ENCODE measurements around the gene ATP1A3. TPM values are rescaled to one million over a fixed set of nuclear protein-coding genes. Genes with fewer than 3 reads are reported as not detected.

ATP1A3 gene
- total and polyA plus RNA-seq, 2 donors (not counting 1 experiment from before 2014, with no cell fraction given): 1.2 to 3.8 TPM

GRCh38 chr19:42010245-42011126 lies 16.5 kb upstream of the ATP1A3 start:
- Mint-ChIP-seq H3K27ac (no peak overlapping the region), H3K4me3 (no peak overlapping the region), H3K4me1 (no peaks in the 10 kb centered on the region), H3K27me3 (peaks cover 20% of the 10 kb centered on the region), H3K9me3 (ENCODE audit: insufficient read depth) (no peaks in the 10 kb centered on the region)
- intact Hi-C loops (cut with micrococcal nuclease): no loop called here
- H3K79me2 ChIP-seq (ENCODE audit: control insufficient read depth, insufficient read depth, low read length): no peaks in the 10 kb centered on the region
- ATAC-seq (ENCODE audit: low read depth): no peak
- no peak overlapping the region for H2AFZ ChIP-seq (ENCODE audit: insufficient read depth, low read depth, low read length, poor library complexity, severe bottlenecking)
- no peaks in the 10 kb centered on the region for H3K4me1 ChIP-seq (ENCODE audit: control insufficient read depth in 2 of 2, insufficient read depth in 2 of 2, low read length in 2 of 2)
- ChIA-PET POLR2A (interaction anchor here (0.6 kb wide), 1 partner anchor 240 kb away, joined by 3 read pairs; no protein-coding TSS in a partner anchor), CTCF (interaction anchor here (1.4 kb wide), 1 partner anchor 20 kb away, joined by 3 read pairs; no protein-coding TSS in a partner anchor)
- no peak overlapping the region for H3K4me3 ChIP-seq (ENCODE audit: control extremely low read depth in 1 of 5, extremely low read depth in 1 of 5, insufficient read depth in 1 of 5, low read depth in 2 of 5, low read length in 4 of 5)
- H3K27ac ChIP-seq (ENCODE audit: low read length in 2 of 2): no peak overlapping the region
- DNase-seq: no peak
- TF ChIP-seq, protein P1, sequence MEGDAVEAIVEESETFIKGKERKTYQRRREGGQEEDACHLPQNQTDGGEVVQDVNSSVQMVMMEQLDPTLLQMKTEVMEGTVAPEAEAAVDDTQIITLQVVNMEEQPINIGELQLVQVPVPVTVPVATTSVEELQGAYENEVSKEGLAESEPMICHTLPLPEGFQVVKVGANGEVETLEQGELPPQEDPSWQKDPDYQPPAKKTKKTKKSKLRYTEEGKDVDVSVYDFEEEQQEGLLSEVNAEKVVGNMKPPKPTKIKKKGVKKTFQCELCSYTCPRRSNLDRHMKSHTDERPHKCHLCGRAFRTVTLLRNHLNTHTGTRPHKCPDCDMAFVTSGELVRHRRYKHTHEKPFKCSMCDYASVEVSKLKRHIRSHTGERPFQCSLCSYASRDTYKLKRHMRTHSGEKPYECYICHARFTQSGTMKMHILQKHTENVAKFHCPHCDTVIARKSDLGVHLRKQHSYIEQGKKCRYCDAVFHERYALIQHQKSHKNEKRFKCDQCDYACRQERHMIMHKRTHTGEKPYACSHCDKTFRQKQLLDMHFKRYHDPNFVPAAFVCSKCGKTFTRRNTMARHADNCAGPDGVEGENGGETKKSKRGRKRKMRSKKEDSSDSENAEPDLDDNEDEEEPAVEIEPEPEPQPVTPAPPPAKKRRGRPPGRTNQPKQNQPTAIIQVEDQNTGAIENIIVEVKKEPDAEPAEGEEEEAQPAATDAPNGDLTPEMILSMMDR (IDR thresholded peaks at IDR 0.05): no peak
- TF ChIP-seq EZH2 (IDR thresholded peaks at IDR 0.05; ENCODE audit: borderline replicate concordance, insufficient read depth, low read depth, low read length, poor library complexity, severe bottlenecking): no peak
- H4K20me1 ChIP-seq (ENCODE audit: control insufficient read depth, insufficient read depth, low read length, poor library complexity, severe bottlenecking): no peaks in the 10 kb centered on the region
- no peak overlapping the region for H3K9ac ChIP-seq (ENCODE audit: low read length)
- H3K4me2 ChIP-seq (replicated peaks; ENCODE audit: low read depth, low read length, poor library complexity, severe bottlenecking): no peak overlapping the region
- H3K36me3 ChIP-seq (replicated peaks in 1 of 2; ENCODE audit: control extremely low read depth in 1 of 2, control insufficient read depth in 1 of 2, extremely low read depth in 1 of 2, insufficient read depth in 2 of 2, low read length in 1 of 2): no peaks in the 10 kb centered on the region
- H3K27me3 ChIP-seq (replicated peaks in 1 of 4; ENCODE audit: control extremely low read depth in 1 of 4, control insufficient read depth in 3 of 4, insufficient read depth in 4 of 4, low read length in 3 of 4): peaks cover 0 to 5% (median 0%) of the 10 kb centered on the region in 4 experiments
- no peaks in the 10 kb centered on the region for H3K9me3 ChIP-seq (ENCODE audit: control extremely low read depth in 1 of 3, control insufficient read depth in 2 of 3, insufficient read depth in 1 of 3, low read length in 2 of 3)
- WGBS (ENCODE audit: insufficient coverage): 90% methylated on average over 2 of the region's 11 CpGs

GRCh38 chr19:42006569-42006968 lies 12.5 kb upstream of the ATP1A3 start:
- ATAC-seq (ENCODE audit: low read depth): no peak
- DNase-seq: no peak
- H3K9ac ChIP-seq (ENCODE audit: low read length): no peak overlapping the region
- no peaks in the 10 kb centered on the region for H4K20me1 ChIP-seq (ENCODE audit: control insufficient read depth, insufficient read depth, low read length, poor library complexity, severe bottlenecking)
- no peak overlapping the region for H3K27ac Mint-ChIP-seq
- H3K79me2 ChIP-seq (ENCODE audit: control insufficient read depth, insufficient read depth, low read length): no peaks in the 10 kb centered on the region
- no peaks in the 10 kb centered on the region for H3K9me3 Mint-ChIP-seq (ENCODE audit: insufficient read depth)
- peaks cover 0 to 5% (median 2%) of the 10 kb centered on the region in 4 experiments for H3K27me3 ChIP-seq (replicated peaks in 1 of 4; ENCODE audit: control extremely low read depth in 1 of 4, control insufficient read depth in 3 of 4, insufficient read depth in 4 of 4, low read length in 3 of 4)
- no peak overlapping the region for H3K27ac ChIP-seq (ENCODE audit: low read length in 2 of 2)
- H3K4me3 Mint-ChIP-seq: no peak overlapping the region
- no peaks in the 10 kb centered on the region for H3K4me1 ChIP-seq (ENCODE audit: control insufficient read depth in 2 of 2, insufficient read depth in 2 of 2, low read length in 2 of 2)
- 89% methylated on average over 10 of the region's 13 CpGs for WGBS (ENCODE audit: insufficient coverage)
- no peak overlapping the region for H2AFZ ChIP-seq (ENCODE audit: insufficient read depth, low read depth, low read length, poor library complexity, severe bottlenecking)
- no peaks in the 10 kb centered on the region for H3K4me1 Mint-ChIP-seq
- no peak overlapping the region for H3K4me2 ChIP-seq (replicated peaks; ENCODE audit: low read depth, low read length, poor library complexity, severe bottlenecking)
- no peaks in the 10 kb centered on the region for H3K9me3 ChIP-seq (ENCODE audit: control extremely low read depth in 1 of 3, control insufficient read depth in 2 of 3, insufficient read depth in 1 of 3, low read length in 2 of 3)
- TF ChIP-seq, protein P1 (IDR thresholded peaks at IDR 0.05): no peak
- no peak for TF ChIP-seq EZH2 (IDR thresholded peaks at IDR 0.05; ENCODE audit: borderline replicate concordance, insufficient read depth, low read depth, low read length, poor library complexity, severe bottlenecking)
- intact Hi-C loops (cut with micrococcal nuclease): no loop called here
- CTCF ChIA-PET: no interaction called here
- H3K4me3 ChIP-seq (ENCODE audit: control extremely low read depth in 1 of 5, extremely low read depth in 1 of 5, insufficient read depth in 1 of 5, low read depth in 2 of 5, low read length in 4 of 5): no peak overlapping the region
- no peaks in the 10 kb centered on the region for H3K36me3 ChIP-seq (replicated peaks in 1 of 2; ENCODE audit: control extremely low read depth in 1 of 2, control insufficient read depth in 1 of 2, extremely low read depth in 1 of 2, insufficient read depth in 2 of 2, low read length in 1 of 2)
- POLR2A ChIA-PET: no interaction called here
- peaks cover 41% of the 10 kb centered on the region for H3K27me3 Mint-ChIP-seq

All from B cell (primary cell).